ENCODE measurements around the gene RHOF.

RHOF gene

GRCh38 chr12:121778567-121779421 lies 14.7 kb downstream of the RHOF start:
- peaks cover 40% of the 10 kb centered on the region for H3K36me3 ChIP-seq
- H3K27ac ChIP-seq: peak overlapping the region; percentile 36
- TF ChIP-seq CTCF (IDR thresholded peaks at IDR 0.05): no peak
- H3K27me3 ChIP-seq: no peaks in the 10 kb centered on the region
- H3K4me1 ChIP-seq (ENCODE audit: control insufficient read depth in 1 of 2, insufficient read depth in 1 of 2, low read depth in 1 of 2, low read length in 1 of 2): peaks cover 14 to 23% of the 10 kb centered on the region in 2 experiments
- H3K4me3 ChIP-seq (ENCODE audit: low read depth in 1 of 2, low read length in 1 of 2): no peak overlapping the region
- no peaks in the 10 kb centered on the region for H3K9me3 ChIP-seq

- Histone ChIP-seq H3K4me1 (ENCODE audit: control insufficient read depth in 1 of 2, insufficient read depth in 1 of 2, low read depth in 1 of 2, low read length in 1 of 2) (peaks cover 10 to 19% of the 10 kb centered on the region in 2 experiments), H3K9me3 (no peaks in the 10 kb centered on the region), H3K27me3 (no peaks in the 10 kb centered on the region), H3K36me3 (peaks cover 38% of the 10 kb centered on the region), H3K27ac (peak overlapping the region; percentile 41), H3K4me3 (ENCODE audit: low read depth in 1 of 2, low read length in 1 of 2) (peak overlapping the region in 1 of 2 experiments; percentile 28)
- TF ChIP-seq CTCF (IDR thresholded peaks at IDR 0.05): peak; percentile 92
These were observed 17.0 kb downstream of the RHOF start for GRCh38 chr12:121776190-121777098.

DNA sequence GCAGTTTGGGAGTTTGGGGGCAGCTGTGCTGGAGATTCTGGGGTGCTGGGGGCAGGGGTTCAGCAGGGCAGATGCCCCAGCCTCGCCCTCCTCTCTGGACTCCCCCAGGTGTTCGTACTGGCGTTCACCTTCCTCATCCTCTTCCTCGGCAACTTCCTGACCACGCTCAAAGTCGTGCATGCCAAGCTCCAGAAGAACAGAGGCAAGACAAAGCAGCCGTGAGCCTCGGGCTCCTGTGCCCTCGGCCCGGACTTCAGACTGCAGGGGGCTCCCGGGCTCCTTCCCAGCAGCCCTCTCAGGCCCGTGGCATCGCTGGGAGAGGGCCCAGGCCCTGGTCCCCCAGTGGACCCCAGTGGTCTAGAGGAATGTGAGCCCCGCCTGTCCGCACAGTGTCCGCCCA lies 18.0 kb downstream of the RHOF start:
- Histone ChIP-seq H3K27ac (peak overlapping the region; percentile 41), H3K36me3 (peaks cover 29% of the 10 kb centered on the region), H3K9me3 (no peaks in the 10 kb centered on the region), H3K4me3 (ENCODE audit: low read depth in 1 of 2, low read length in 1 of 2) (no peak overlapping the region), H3K4me1 (ENCODE audit: control insufficient read depth in 1 of 2, insufficient read depth in 1 of 2, low read depth in 1 of 2, low read length in 1 of 2) (peaks cover 10 to 18% of the 10 kb centered on the region in 2 experiments), H3K27me3 (no peaks in the 10 kb centered on the region)
- no peak for TF ChIP-seq CTCF (IDR thresholded peaks at IDR 0.05)

DNA sequence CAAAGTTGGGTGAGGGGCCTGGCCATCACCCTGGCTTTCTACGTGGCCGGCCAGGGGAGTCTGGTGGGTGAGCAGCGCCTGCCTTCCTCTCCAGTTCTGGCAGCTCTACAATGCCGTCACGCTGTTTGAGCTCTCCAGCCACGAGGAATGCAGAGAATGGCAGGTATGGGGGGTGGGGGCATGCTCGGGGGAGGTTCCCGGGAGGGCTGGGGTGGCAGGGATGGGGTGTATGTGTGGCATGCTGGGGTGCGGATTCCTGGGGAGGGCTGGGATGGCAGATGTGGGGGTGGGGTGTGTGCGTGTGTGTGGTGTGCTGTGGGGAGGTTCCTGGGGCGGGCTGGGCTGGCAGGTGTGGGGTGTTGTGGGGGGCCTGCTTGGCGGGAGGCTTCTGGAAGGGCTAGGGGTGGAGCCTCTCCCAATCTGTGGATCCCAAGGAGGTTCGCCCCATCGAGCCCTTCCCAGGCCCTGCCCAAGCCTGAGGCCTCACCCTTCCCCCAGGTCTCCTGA lies 18.5 kb downstream of the RHOF start:
- Histone ChIP-seq H3K36me3 (peaks cover 24% of the 10 kb centered on the region), H3K27ac (no peak overlapping the region), H3K27me3 (no peaks in the 10 kb centered on the region), H3K9me3 (no peaks in the 10 kb centered on the region), H3K4me1 (ENCODE audit: control insufficient read depth in 1 of 2, insufficient read depth in 1 of 2, low read depth in 1 of 2, low read length in 1 of 2) (peaks cover 10 to 18% of the 10 kb centered on the region in 2 experiments), H3K4me3 (ENCODE audit: low read depth in 1 of 2, low read length in 1 of 2) (no peak overlapping the region)
- no peak for TF ChIP-seq CTCF (IDR thresholded peaks at IDR 0.05)

GRCh38 chr12:121773011-121773777 lies 20.3 kb downstream of the RHOF start:
- Histone ChIP-seq H3K9me3 (no peaks in the 10 kb centered on the region), H3K36me3 (peaks cover 7% of the 10 kb centered on the region), H3K27me3 (no peaks in the 10 kb centered on the region), H3K4me1 (ENCODE audit: control insufficient read depth in 1 of 2, insufficient read depth in 1 of 2, low read depth in 1 of 2, low read length in 1 of 2) (peaks cover 10 to 18% of the 10 kb centered on the region in 2 experiments), H3K27ac (peak overlapping the region; percentile 20), H3K4me3 (ENCODE audit: low read depth in 1 of 2, low read length in 1 of 2) (no peak overlapping the region)
- peak; percentile 84 for TF ChIP-seq CTCF (IDR thresholded peaks at IDR 0.05)
